Measurements from ENCODE around the gene PLCL2.
"Not testable (repeated sequence)": the region's sequence is repeated elsewhere in the genome, so short reads cannot be mapped to it uniquely, and the experiment has no call there.

DNA sequence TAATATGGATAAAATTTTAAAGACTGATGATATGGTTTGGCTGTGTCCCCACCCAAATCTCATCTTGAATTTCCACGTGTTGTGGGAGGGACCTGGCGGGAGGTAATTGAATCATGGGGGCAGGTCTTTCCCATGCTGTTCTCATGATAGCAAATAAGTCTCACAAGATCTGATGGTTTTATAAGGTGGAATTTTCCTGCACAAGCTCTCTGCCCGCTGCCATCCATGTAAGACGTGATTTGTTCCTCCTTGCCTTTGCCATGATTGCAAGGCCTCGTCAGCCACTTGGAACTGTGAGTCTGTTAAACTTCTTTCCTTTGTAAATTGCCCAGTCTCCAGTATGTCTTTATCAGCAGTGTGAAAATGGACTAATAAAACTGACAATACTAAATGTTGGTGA lies 222.0 kb downstream of the PLCL2 start:
- TF ChIP-seq CTCF, POLR2A (IDR thresholded peaks at IDR 0.05): not testable (repeated sequence)
